GM23248 (cell line): Measurements from ENCODE around the gene FDXACB1. TPM values are rescaled to one million over a fixed set of nuclear protein-coding genes. Genes with fewer than 3 reads are reported as not detected.

Experiments used
- DNase-seq: peaks from one replicate; pipeline ENCODE4 v3.0.0-alpha.2; 2015
- H2AFZ ChIP-seq: fragments of 200-600 bp; sonication (generic); 2 replicates; pipeline ENCODE4 v1.6.1; 2016; ENCODE audit warnings: antibody characterized with exemption
- H3F3A ChIP-seq: fragments of 200-600 bp; sonication (generic); 2 replicates; pipeline ENCODE4 v1.6.1; 2016; ENCODE audit warnings: mild to moderate bottlenecking, antibody characterized with exemption, mixed run types; ENCODE audit not compliant: insufficient read depth
- H3K27ac ChIP-seq: fragments of 200-600 bp; sonication (generic); 2 replicates; pipeline ENCODE4 v1.5.1; 2016; ENCODE audit warnings: mild to moderate bottlenecking
- H3K27me3 ChIP-seq: fragments of 200-600 bp; sonication (generic); replicated peaks from 2 replicates; pipeline ENCODE4 v1.6.1; 2016; ENCODE audit warnings: mild to moderate bottlenecking; ENCODE audit not compliant: insufficient read depth
- H3K36me3 ChIP-seq: fragments of 200-600 bp; sonication (generic); 2 replicates; pipeline ENCODE4 v1.6.1; 2016; ENCODE audit warnings: low read depth, mild to moderate bottlenecking
- H3K4me1 ChIP-seq: fragments of 200-600 bp; sonication (generic); 2 replicates; pipeline ENCODE4 v1.6.1; 2016; ENCODE audit warnings: mild to moderate bottlenecking; ENCODE audit not compliant: insufficient read depth
- H3K4me2 ChIP-seq: fragments of 200-600 bp; sonication (generic); one replicate; pipeline ENCODE4 v1.6.1; 2016; ENCODE audit warnings: mild to moderate bottlenecking; ENCODE audit not compliant: unreplicated experiment
- H3K4me3 ChIP-seq: fragments of 200-600 bp; sonication (generic); 2 replicates; pipeline ENCODE4 v1.5.1; 2016; ENCODE audit warnings: mild to moderate bottlenecking
- H3K79me2 ChIP-seq: fragments of 200-600 bp; sonication (generic); 2 replicates; pipeline ENCODE4 v1.6.1; 2016; ENCODE audit warnings: mild to moderate bottlenecking; ENCODE audit not compliant: insufficient read depth
- H3K9ac ChIP-seq: fragments of 200-600 bp; sonication (generic); 2 replicates; pipeline ENCODE4 v1.6.1; 2016; ENCODE audit warnings: mild to moderate bottlenecking
- H3K9me2 ChIP-seq: fragments of 200-600 bp; sonication (generic); 2 replicates; pipeline ENCODE4 v1.6.1; 2016; ENCODE audit warnings: mixed run types, mild to moderate bottlenecking, moderate library complexity; ENCODE audit not compliant: insufficient read depth
- H3K9me3 ChIP-seq: fragments of 200-600 bp; sonication (generic); one replicate; pipeline ENCODE4 v1.6.1; 2017; ENCODE audit warnings: low read depth
- H4K20me1 ChIP-seq: fragments of 200-600 bp; sonication (generic); 2 replicates; pipeline ENCODE4 v1.6.0; 2016; ENCODE audit not compliant: insufficient read depth
- EZH2 ChIP-seq: fragments of 200-600 bp; sonication (generic); IDR thresholded peaks from 2 replicates; pipeline ENCODE4 v1.6.1; 2018; ENCODE audit warnings: antibody characterized with exemption, mild to moderate bottlenecking; ENCODE audit not compliant: insufficient read depth, poor library complexity, severe bottlenecking
- EZH2phosphoT487 ChIP-seq: fragments of 200-600 bp; sonication (generic); IDR thresholded peaks from 2 replicates; pipeline ENCODE4 v1.6.1; 2018; ENCODE audit warnings: antibody characterized with exemption, moderate library complexity, mild to moderate bottlenecking, low read depth; ENCODE audit not compliant: insufficient read depth
- WGBS, 2 experiments: methylation state at CpG; one replicate each; pipeline ENCODE4 v1.1.6; 2015 to 2017; ENCODE audit warnings: low lambda C conversion rate in 2 of 2, low coverage in 1 of 2; ENCODE audit errors: missing lambda C conversion rate in 2 of 2; 5-methylcytosine and 5-hydroxymethylcytosine counted together
- in situ Hi-C: fragments of 300-500 bp; cut with MboI; formaldehyde crosslinking; loops from 2 replicates; pipeline ENCODE4 v1.15.0; 2020
- polyA plus RNA-seq: library from polyadenylated mRNA; unstranded; fragments of >200 nt; fragmentation: Nextera tagmentation; extraction: Ambion mirVana; gene quantifications from 2 replicates; pipeline ENCODE4 v1.2.1, GENCODE V29; 2016
- total RNA-seq: library from RNA; depleted of rRNA; stranded (reverse); fragments of >200 nt; shearing (Covaris generic); gene quantifications from 2 replicates; pipeline ENCODE4 v1.2.3, GENCODE V29; 2014

FDXACB1 gene
- total and polyA plus RNA-seq, 2 experiments from 2014 or later, result 2.1 to 2.2 TPM

GRCh38 chr11:111879637-111879960, 634 bp upstream of the FDXACB1 start:
- no peaks in the 10 kb centered on the region for H4K20me1 ChIP-seq
- H3K79me2 ChIP-seq, result no peaks in the 10 kb centered on the region
- H3K27ac ChIP-seq, result peak overlapping the region; percentile 98
- DNase-seq, result no peak
- H3K4me1 ChIP-seq, result peaks cover 6% of the 10 kb centered on the region; the same call in 1 of the 2 replicates
- H3K4me3 ChIP-seq, result peak overlapping the region; percentile 83
- no peaks in the 10 kb centered on the region for H3K9me2 ChIP-seq
- TF ChIP-seq EZH2phosphoT487, result no peak
- no peak for TF ChIP-seq EZH2
- no peaks in the 10 kb centered on the region for H3K9me3 ChIP-seq
- no peaks in the 10 kb centered on the region for H3K36me3 ChIP-seq
- H3F3A ChIP-seq, result peaks cover 11% of the 10 kb centered on the region; the same call in 1 of the 2 replicates
- H2AFZ ChIP-seq, result peak overlapping the region; percentile 98
- peak overlapping the region; percentile 96 for H3K4me2 ChIP-seq
- H3K9ac ChIP-seq, result peak overlapping the region; percentile 92
- H3K27me3 ChIP-seq, result no peaks in the 10 kb centered on the region
- 55 to 56% methylated on average over 6 of the region's 6 CpGs for WGBS, 2 experiments
- in situ Hi-C loops, result loop anchor here (10.0 kb wide), 1 partner anchor 115 kb away; no protein-coding TSS in a partner anchor

GRCh38 chr11:111878385-111878848, 548 bp downstream of the FDXACB1 start:
- H2AFZ ChIP-seq, result peak overlapping the region; percentile 98
- 1 to 2% methylated on average over 13 of the region's 13 CpGs for WGBS, 2 experiments
- no peaks in the 10 kb centered on the region for H4K20me1 ChIP-seq
- H3K9me2 ChIP-seq, result no peaks in the 10 kb centered on the region
- no peak for TF ChIP-seq EZH2
- no peak for TF ChIP-seq EZH2phosphoT487
- peak; percentile 47 for DNase-seq
- peak overlapping the region; percentile 92 for H3K9ac ChIP-seq
- peak overlapping the region; percentile 98 for H3K27ac ChIP-seq
- H3K4me3 ChIP-seq, result peak overlapping the region; percentile 83
- peaks cover 11% of the 10 kb centered on the region; the same call in 1 of the 2 replicates for H3F3A ChIP-seq
- no peaks in the 10 kb centered on the region for H3K9me3 ChIP-seq
- H3K4me1 ChIP-seq, result peaks cover 6% of the 10 kb centered on the region; the same call in 1 of the 2 replicates
- H3K79me2 ChIP-seq, result no peaks in the 10 kb centered on the region
- in situ Hi-C loops, result loop anchor here (10.0 kb wide), 1 partner anchor 116 kb away; no protein-coding TSS in a partner anchor
- H3K4me2 ChIP-seq, result peak overlapping the region; percentile 87
- no peaks in the 10 kb centered on the region for H3K27me3 ChIP-seq
- no peaks in the 10 kb centered on the region for H3K36me3 ChIP-seq

- H3K27ac ChIP-seq, result peak overlapping the region; percentile 66
- H4K20me1 ChIP-seq, result no peaks in the 10 kb centered on the region
- H3K9me2 ChIP-seq, result no peaks in the 10 kb centered on the region
- peak overlapping the region; percentile 99 for H2AFZ ChIP-seq
- no peaks in the 10 kb centered on the region for H3K9me3 ChIP-seq
- peak overlapping the region; percentile 98 for H3K4me2 ChIP-seq
- no peaks in the 10 kb centered on the region for H3K27me3 ChIP-seq
- TF ChIP-seq EZH2phosphoT487, result no peak
- TF ChIP-seq EZH2, result no peak
- no peaks in the 10 kb centered on the region for H3F3A ChIP-seq
- 6 to 9% methylated on average over 5 of the region's 5 CpGs for WGBS, 2 experiments
- peaks cover 21% of the 10 kb centered on the region for H3K79me2 ChIP-seq
- peak overlapping the region; percentile 87 for H3K9ac ChIP-seq
- peak overlapping the region; percentile 98 for H3K4me3 ChIP-seq
- in situ Hi-C loops, result loop anchor here (10.0 kb wide), 1 partner anchor 123 kb away; no protein-coding TSS in a partner anchor
- peak; percentile 33 for DNase-seq
- H3K36me3 ChIP-seq, result peaks cover 15% of the 10 kb centered on the region
- peaks cover 13% of the 10 kb centered on the region for H3K4me1 ChIP-seq
Measured at GRCh38 chr11:111871693-111872161, 7.2 kb downstream of the FDXACB1 start.

- Histone ChIP-seq H3K36me3 (peaks cover 15% of the 10 kb centered on the region), H4K20me1 (no peaks in the 10 kb centered on the region), H3K9me2 (no peaks in the 10 kb centered on the region), H3K27ac (peak within 1 kb of the TSS; percentile 66), H3K27me3 (no peaks in the 10 kb centered on the region), H3K4me2 (peak within 1 kb of the TSS; percentile 98), H3K9me3 (no peaks in the 10 kb centered on the region), H3K4me1 (peaks cover 13% of the 10 kb centered on the region), H3F3A (no peaks in the 10 kb centered on the region), H3K9ac (peak within 1 kb of the TSS; percentile 87), H2AFZ (peak within 1 kb of the TSS; percentile 99), H3K4me3 (peak within 1 kb of the TSS; percentile 98), H3K79me2 (peaks cover 21% of the 10 kb centered on the region)
- in situ Hi-C loops, result loop anchor here (10.0 kb wide), 1 partner anchor 124 kb away; no protein-coding TSS in a partner anchor
- 1% methylated on average over 32 to 50 of the region's 51 CpGs for WGBS, 2 experiments
- TF ChIP-seq EZH2phosphoT487, result no peak
- TF ChIP-seq EZH2, result no peak
- DNase-seq, result peak; percentile 83
Measured at GRCh38 chr11:111870886-111871692, 7.9 kb downstream of the FDXACB1 start, which contains the start of gene ALG9. TSS of gene ALG9 (minus strand) at chr11:111871581. CDS start at chr11:111871482, 99 bp downstream.
